ENCODE results near the gene TIMP1. TPM values are rescaled to one million over a fixed set of nuclear protein-coding genes. Genes with fewer than 3 reads are reported as not detected.

Gene TIMP1
- total and polyA plus RNA-seq, 12 donors, result 32.8 to 826 (median 70.7) TPM

DNA sequence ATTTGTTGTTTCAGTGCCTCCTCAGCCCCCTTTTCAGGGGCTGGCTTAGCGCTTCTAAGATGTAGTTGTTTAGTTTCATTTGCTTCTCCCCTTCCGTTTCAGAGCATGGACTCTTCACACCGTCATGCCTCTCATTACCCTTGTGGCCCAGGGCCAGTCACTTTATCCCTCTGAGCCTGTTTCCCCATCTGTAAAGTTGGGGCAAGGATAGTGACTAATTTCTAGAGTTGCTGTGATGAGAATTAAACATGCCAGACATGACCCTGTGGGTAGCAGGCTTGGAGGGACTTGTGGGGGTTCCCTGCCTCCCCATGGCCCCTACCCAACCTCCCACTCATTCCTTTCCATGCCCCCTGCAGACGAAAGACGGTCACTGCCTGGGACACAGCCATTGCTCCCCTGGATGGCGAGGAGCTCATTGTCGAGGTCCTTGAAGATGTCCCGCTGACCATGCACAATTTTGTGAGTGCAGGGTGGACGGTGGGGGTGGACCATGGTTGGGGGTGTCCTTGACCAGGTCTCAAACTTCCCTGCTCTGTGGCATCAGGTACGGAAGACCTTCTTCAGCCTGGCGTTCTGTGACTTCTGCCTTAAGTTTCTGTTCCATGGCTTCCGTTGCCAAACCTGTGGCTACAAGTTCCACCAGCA is 17.7 kb upstream of the TIMP1 start:
- no peak overlapping the region for H3K4me3 ChIP-seq
- H3K27ac ChIP-seq, result no peak overlapping the region
- H3K4me1 ChIP-seq, result peaks cover 0 to 33% (median 10%) of the 10 kb centered on the region in 9 donors
- TF ChIP-seq, protein P1, sequence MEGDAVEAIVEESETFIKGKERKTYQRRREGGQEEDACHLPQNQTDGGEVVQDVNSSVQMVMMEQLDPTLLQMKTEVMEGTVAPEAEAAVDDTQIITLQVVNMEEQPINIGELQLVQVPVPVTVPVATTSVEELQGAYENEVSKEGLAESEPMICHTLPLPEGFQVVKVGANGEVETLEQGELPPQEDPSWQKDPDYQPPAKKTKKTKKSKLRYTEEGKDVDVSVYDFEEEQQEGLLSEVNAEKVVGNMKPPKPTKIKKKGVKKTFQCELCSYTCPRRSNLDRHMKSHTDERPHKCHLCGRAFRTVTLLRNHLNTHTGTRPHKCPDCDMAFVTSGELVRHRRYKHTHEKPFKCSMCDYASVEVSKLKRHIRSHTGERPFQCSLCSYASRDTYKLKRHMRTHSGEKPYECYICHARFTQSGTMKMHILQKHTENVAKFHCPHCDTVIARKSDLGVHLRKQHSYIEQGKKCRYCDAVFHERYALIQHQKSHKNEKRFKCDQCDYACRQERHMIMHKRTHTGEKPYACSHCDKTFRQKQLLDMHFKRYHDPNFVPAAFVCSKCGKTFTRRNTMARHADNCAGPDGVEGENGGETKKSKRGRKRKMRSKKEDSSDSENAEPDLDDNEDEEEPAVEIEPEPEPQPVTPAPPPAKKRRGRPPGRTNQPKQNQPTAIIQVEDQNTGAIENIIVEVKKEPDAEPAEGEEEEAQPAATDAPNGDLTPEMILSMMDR (IDR thresholded peaks at IDR 0.05), result no peak
- 76 to 78% methylated on average over 12 of the region's 12 CpGs for WGBS, 2 donors
- no peaks in the 10 kb centered on the region for H3K9me3 ChIP-seq
- H3K27me3 ChIP-seq, result no peaks in the 10 kb centered on the region
- ATAC-seq (no peak), DNase-seq (no peak)
- H3K36me3 ChIP-seq, result peaks cover 0 to 70% (median 12%) of the 10 kb centered on the region in 9 donors
- intact Hi-C loops (cut with DNase I), result loop anchor here in 8 of 10 donors (5.0 to 10.0 kb wide), 6 partner anchors 73 to 460 kb away; partner anchors contain the start of gene ELK1 (in 1 of the 8)

DNA sequence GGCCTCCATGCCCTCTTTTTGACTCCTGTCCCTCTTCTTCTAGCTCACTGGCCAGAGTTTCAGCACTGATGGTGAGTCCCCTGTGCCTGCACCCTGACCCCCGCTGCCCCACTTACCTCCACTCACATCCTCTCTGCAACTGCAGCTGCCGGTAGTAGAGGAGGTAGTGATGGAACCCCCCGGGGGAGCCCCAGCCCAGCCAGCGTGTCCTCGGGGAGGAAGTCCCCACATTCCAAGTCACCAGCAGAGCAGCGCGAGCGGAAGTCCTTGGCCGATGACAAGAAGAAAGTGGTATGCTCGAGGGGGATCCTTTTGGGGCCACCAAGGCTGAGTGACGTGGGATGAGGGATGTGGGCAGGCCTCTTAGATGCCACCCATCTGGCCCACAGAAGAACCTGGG is 15.4 kb upstream of the TIMP1 start:
- Histone ChIP-seq H3K27me3 (no peaks in the 10 kb centered on the region), H3K27ac (no peak overlapping the region), H3K4me3 (no peak overlapping the region), H3K4me1 (peaks cover 0 to 27% (median 10%) of the 10 kb centered on the region in 9 donors), H3K9me3 (no peaks in the 10 kb centered on the region), H3K36me3 (peaks cover 0 to 90% (median 12%) of the 10 kb centered on the region in 9 donors)
- DNase-seq (no peak), ATAC-seq (no peak)
- intact Hi-C loops (cut with DNase I), result loop anchor here in 5 of 10 donors (10.0 kb wide), 2 partner anchors 78 to 458 kb away; no protein-coding TSS in a partner anchor
- 68 to 75% methylated on average over 10 to 11 of the region's 11 CpGs for WGBS, 2 donors
- TF ChIP-seq, protein P1 (IDR thresholded peaks at IDR 0.05), result no peak

DNA sequence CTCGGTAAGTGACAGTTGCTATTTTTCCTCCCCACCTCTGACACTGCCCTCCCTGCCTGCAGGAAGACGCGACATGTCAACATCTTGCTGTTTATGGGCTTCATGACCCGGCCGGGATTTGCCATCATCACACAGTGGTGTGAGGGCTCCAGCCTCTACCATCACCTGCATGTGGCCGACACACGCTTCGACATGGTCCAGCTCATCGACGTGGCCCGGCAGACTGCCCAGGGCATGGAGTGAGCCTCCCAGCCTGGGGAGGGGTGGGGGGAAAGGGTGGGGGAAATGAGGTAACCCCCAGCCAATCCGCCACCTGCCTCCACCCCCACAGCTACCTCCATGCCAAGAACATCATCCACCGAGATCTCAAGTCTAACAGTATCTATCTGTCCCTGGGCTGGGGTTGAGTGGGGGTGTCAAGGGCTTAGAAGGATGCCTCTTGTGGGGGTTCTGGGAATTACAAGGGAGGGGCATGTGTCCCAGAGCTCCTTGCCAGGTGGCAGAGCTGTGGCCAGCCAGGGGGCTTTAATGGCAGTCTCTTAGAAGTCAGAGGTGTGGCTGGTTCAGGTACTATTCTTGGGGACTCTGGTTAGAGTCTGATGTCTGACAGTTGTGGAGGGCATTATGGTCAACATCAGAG is 13.5 kb upstream of the TIMP1 start:
- H3K36me3 ChIP-seq, result peaks cover 0 to 81% (median 9%) of the 10 kb centered on the region in 9 donors
- H3K27ac ChIP-seq, result no peak overlapping the region
- H3K9me3 ChIP-seq, result no peaks in the 10 kb centered on the region
- peaks cover 0 to 9% (median 0%) of the 10 kb centered on the region in 7 donors for H3K27me3 ChIP-seq
- ATAC-seq (no peak), DNase-seq (no peak)
- intact Hi-C loops (cut with DNase I), result loop anchor here in 5 of 10 donors (10.0 kb wide), 2 partner anchors 76 to 456 kb away; no protein-coding TSS in a partner anchor
- H3K4me1 ChIP-seq, result peaks cover 0 to 12% (median 4%) of the 10 kb centered on the region in 9 donors
- TF ChIP-seq, protein P1 (IDR thresholded peaks at IDR 0.05), result peak in 7 of 9 donors; percentile 20 to 47 (median 34)
- 87 to 91% methylated on average over 13 of the region's 13 CpGs for WGBS, 2 donors
- no peak overlapping the region for H3K4me3 ChIP-seq

DNA sequence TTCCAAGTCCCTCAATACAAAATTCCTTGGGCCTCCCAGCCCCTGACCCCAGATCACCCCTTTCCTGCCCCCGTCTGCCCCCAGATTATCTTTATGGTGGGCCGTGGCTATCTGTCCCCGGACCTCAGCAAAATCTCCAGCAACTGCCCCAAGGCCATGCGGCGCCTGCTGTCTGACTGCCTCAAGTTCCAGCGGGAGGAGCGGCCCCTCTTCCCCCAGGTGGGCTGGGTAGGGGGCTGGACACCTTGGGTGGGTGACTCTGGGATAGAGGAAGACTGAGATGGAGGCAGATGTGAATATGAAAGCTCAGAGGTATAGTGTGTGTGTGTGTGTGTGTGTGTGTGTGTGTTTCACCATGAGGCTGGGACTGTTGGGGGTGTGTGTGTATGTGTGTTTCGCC is 11.4 kb upstream of the TIMP1 start:
- H3K4me3 ChIP-seq, result no peak overlapping the region
- peaks cover 0 to 22% (median 0%) of the 10 kb centered on the region in 7 donors for H3K27me3 ChIP-seq
- no peak for DNase-seq
- peaks cover 0 to 16% (median 4%) of the 10 kb centered on the region in 9 donors for H3K4me1 ChIP-seq
- ATAC-seq, result no peak
- 90 to 94% methylated on average over 8 of the region's 8 CpGs for WGBS, 2 donors
- intact Hi-C loops (cut with DNase I), result loop anchor here in 1 of 10 donors (10.0 kb wide), 1 partner anchor 74 kb away; no protein-coding TSS in a partner anchor
- TF ChIP-seq, protein P1 (IDR thresholded peaks at IDR 0.05), result no peak
- peaks cover 0 to 61% (median 9%) of the 10 kb centered on the region in 9 donors for H3K36me3 ChIP-seq
- no peaks in the 10 kb centered on the region for H3K9me3 ChIP-seq
- H3K27ac ChIP-seq, result no peak overlapping the region

Measured in heart right ventricle (tissue), 16 donors.